SH-SY5Y (cell line): Measurements from ENCODE around the gene RIPK4.

Source experiments
- GATA2 ChIP-seq: IDR thresholded peaks from 2 replicates; pipeline ENCODE4 v1.6.1; 2011; ENCODE audit warnings: mild to moderate bottlenecking, low read depth, low read length
- GATA3 ChIP-seq: IDR thresholded peaks from 2 replicates; pipeline ENCODE4 v1.6.1; 2011; ENCODE audit warnings: low read depth, mild to moderate bottlenecking, low read length, moderate library complexity

DNA sequence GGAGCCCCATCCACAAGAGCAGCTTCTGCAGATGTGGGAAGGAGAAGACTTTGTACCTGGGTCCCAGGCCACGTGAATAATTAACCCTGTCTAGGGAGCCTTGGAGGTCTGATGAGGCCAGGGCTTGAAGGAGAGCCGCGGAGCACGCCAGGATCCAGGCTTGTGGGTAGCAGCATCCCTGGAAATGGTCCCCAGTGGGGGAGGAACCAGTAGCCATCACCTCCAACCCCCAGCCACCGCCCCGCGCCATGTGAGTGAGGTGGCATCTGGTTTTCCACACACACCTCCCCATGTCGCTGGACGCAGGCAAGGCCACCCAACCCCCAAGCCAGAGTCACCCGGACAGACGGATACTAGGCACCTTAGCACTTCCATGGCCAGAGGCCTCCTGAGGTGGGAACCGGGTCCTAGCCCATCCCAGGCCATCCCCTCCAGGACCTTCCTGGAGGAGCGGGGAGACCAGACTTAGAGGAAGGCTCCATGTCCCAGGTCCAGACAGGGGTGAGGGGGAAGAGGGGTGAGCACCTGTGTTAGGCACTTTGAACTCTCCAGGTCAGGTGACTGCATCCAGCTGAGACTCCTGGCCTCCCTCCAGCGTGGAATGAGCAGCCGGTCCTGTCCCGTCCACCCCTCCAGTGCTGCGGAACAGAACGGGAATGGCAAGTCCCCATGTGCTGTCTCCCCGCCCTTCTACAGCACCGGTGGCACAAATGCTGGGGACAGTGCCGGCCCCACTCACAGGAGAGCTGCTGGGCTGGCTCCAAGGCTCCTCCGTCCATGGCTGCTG is 53.2 kb downstream of the RIPK4 start:
- no peak for TF ChIP-seq GATA3
- TF ChIP-seq GATA2 = no peak
